Measurements from ENCODE around the gene TBC1D22A. TPM values are rescaled to one million over a fixed set of nuclear protein-coding genes. Genes with fewer than 3 reads are reported as not detected.

The TBC1D22A gene
- polyA plus RNA-seq, 1 of the 3 experiments (the other 2 are of a cell fraction), result 16.5 TPM

DNA sequence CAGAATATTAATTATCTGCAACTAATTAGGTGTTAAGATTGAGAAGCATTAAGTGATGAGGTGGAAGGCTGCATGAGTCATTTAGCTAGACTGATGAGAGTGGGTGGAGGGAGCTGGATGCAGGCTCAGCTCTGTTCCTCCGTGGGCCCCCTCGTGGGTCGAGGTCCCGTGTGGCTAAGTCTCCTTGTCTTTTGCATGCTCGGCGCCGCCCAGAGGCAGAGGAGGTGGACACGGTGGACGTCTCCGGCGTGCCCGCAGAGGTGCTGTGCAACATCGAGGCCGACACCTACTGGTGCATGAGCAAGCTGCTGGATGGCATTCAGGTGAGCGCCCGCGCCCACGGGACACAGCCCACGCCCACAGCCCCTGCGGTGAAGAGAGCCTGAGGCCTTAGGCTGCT, 211.6 kb downstream of the TBC1D22A start:
- Histone ChIP-seq H4K20me1 (ENCODE audit: insufficient read depth) (no peaks in the 10 kb centered on the region), H3K9me2 (no peaks in the 10 kb centered on the region), H2AFZ (ENCODE audit: low read depth) (no peak overlapping the region), H3K9ac (no peak overlapping the region), H3K36me3 (replicated peaks in 1 of 2; ENCODE audit: control insufficient read depth in 1 of 2, insufficient read depth in 2 of 2, low read length in 1 of 2) (peaks cover 3 to 5% of the 10 kb centered on the region in 2 experiments), H3K4me2 (no peak overlapping the region), H3K27me3 (ENCODE audit: insufficient read depth) (no peaks in the 10 kb centered on the region), H3K4me1 (ENCODE audit: control insufficient read depth in 1 of 2, insufficient read depth in 2 of 2, low read depth in 1 of 2, low read length in 1 of 2) (peaks cover 0 to 33% of the 10 kb centered on the region in 2 experiments; a peak in 2 of 4 replicates), H3K9me3 (no peaks in the 10 kb centered on the region), H3K79me2 (ENCODE audit: insufficient read depth) (no peaks in the 10 kb centered on the region), H3F3A (replicated peaks; ENCODE audit: insufficient read depth) (no peaks in the 10 kb centered on the region), H3K27ac (ENCODE audit: low read depth in 2 of 2, low read length in 1 of 2) (no peak overlapping the region), H3K4me3 (ENCODE audit: low read depth in 2 of 2, low read length in 1 of 2) (no peak overlapping the region)
- ChIA-PET POLR2A (interaction anchor here (0.6 kb wide), 1 partner anchor 122 kb away, joined by 3 read pairs; no protein-coding TSS in a partner anchor), CTCF (no interaction called here)
- DNase-seq, result no peak
- TF ChIP-seq SMC3 (IDR thresholded peaks at IDR 0.05; ENCODE audit: low read depth, low read length) (no peak), TAF1 (IDR thresholded peaks at IDR 0.05; ENCODE audit: borderline replicate concordance, low read depth, low read length) (no peak), MAX (IDR thresholded peaks at IDR 0.05; ENCODE audit: low read depth) (no peak), RAD21 (IDR thresholded peaks at IDR 0.05; ENCODE audit: low read length) (no peak), GATA2 (CRISPR knock-in tag; IDR thresholded peaks at IDR 0.05) (no peak)
- TF ChIP-seq, protein P1, sequence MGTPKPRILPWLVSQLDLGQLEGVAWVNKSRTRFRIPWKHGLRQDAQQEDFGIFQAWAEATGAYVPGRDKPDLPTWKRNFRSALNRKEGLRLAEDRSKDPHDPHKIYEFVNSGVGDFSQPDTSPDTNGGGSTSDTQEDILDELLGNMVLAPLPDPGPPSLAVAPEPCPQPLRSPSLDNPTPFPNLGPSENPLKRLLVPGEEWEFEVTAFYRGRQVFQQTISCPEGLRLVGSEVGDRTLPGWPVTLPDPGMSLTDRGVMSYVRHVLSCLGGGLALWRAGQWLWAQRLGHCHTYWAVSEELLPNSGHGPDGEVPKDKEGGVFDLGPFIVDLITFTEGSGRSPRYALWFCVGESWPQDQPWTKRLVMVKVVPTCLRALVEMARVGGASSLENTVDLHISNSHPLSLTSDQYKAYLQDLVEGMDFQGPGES (IDR thresholded peaks at IDR 0.05; ENCODE audit: low read depth, low read length), result no peak
- WGBS (ENCODE audit: low lambda C conversion rate), result 90% methylated on average over 10 of the region's 20 CpGs

DNA sequence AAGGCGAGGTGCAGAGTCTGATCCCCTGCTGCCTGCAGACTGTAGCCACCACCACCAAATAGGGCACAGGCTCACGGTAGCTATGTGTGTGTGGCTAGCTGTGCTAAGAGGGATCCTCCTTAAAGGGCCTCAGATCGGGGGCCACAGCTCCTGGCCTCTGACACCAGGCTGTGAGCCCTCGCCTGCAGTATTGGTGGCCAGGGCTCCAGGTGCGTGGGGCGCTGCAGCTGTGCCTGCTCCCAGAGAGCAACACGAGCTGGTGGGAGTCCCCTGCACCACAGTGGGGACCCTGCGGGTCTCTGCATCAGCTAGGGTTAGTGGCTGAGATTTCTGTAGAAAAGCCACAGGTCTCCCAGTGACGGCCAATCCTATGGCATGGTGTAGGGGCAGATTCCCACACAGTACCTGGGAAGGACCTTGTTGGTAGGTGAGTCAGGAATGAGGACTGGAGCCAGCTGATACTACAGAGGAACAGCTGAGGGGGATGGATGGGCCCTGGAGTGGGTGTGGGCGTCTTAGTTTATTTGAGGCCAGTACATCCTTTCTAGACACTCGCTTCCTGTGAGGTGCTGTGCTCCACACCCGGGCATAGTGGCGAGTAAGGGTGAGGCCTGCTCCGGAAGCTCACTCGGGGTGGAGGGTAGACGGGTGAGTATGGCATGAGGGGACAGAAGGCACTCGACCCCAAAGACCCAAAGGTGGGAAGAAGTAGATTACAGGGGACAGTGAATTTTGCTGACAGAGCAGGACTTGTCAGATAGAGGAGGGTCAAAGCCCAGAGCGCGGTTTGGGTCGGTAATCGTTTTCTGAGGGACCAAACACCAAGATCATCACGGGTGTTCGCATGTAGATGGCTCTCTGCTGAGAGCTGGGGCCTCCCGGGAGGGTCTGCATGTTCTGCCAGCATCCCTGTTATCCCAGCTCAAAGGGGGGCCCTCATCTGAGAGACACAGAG, 212.5 kb downstream of the TBC1D22A start:
- ChIA-PET CTCF (no interaction called here), POLR2A (no interaction called here)
- no peaks in the 10 kb centered on the region for H3K9me2 ChIP-seq
- H3K4me1 ChIP-seq (ENCODE audit: control insufficient read depth in 1 of 2, insufficient read depth in 2 of 2, low read depth in 1 of 2, low read length in 1 of 2), result peaks cover 0 to 33% of the 10 kb centered on the region in 2 experiments; a peak in 2 of 4 replicates
- no peaks in the 10 kb centered on the region for H3K9me3 ChIP-seq
- H3K4me2 ChIP-seq, result no peak overlapping the region
- no peak overlapping the region for H3K4me3 ChIP-seq (ENCODE audit: low read depth in 2 of 2, low read length in 1 of 2)
- no peak overlapping the region for H2AFZ ChIP-seq (ENCODE audit: low read depth)
- no peak overlapping the region for H3K9ac ChIP-seq
- no peaks in the 10 kb centered on the region for H3F3A ChIP-seq (replicated peaks; ENCODE audit: insufficient read depth)
- H3K79me2 ChIP-seq (ENCODE audit: insufficient read depth), result no peaks in the 10 kb centered on the region
- TF ChIP-seq RAD21 (IDR thresholded peaks at IDR 0.05; ENCODE audit: low read length) (no peak), EZH2phosphoT487 (IDR thresholded peaks at IDR 0.05; ENCODE audit: borderline replicate concordance, low read depth) (no peak), FOSL2 (IDR thresholded peaks at IDR 0.05; ENCODE audit: borderline replicate concordance, low read depth) (no peak), JUND (IDR thresholded peaks at IDR 0.05) (no peak), RFX5 (IDR thresholded peaks at IDR 0.05; ENCODE audit: low read length) (no peak), MAX (IDR thresholded peaks at IDR 0.05; ENCODE audit: low read depth) (no peak)
- H3K27me3 ChIP-seq (ENCODE audit: insufficient read depth), result no peaks in the 10 kb centered on the region
- H4K20me1 ChIP-seq (ENCODE audit: insufficient read depth), result no peaks in the 10 kb centered on the region
- H3K36me3 ChIP-seq (replicated peaks in 1 of 2; ENCODE audit: control insufficient read depth in 1 of 2, insufficient read depth in 2 of 2, low read length in 1 of 2), result peaks cover 8 to 10% of the 10 kb centered on the region in 2 experiments
- WGBS (ENCODE audit: low lambda C conversion rate), result 91% methylated on average over 15 of the region's 24 CpGs
- no peak for DNase-seq
- H3K27ac ChIP-seq (ENCODE audit: low read depth in 2 of 2, low read length in 1 of 2), result no peak overlapping the region
